ENCODE data around the gene NUTM2D.
"Not testable (repeated sequence)": the region's sequence is repeated elsewhere in the genome, so short reads cannot be mapped to it uniquely, and the experiment has no call there.

Gene NUTM2D

GRCh38 chr10:87383149-87383857 is 25.8 kb downstream of the NUTM2D start:
- not testable (repeated sequence) for FAIRE-seq

GRCh38 chr10:87384283-87384682 is 26.7 kb downstream of the NUTM2D start:
- not testable (repeated sequence) for FAIRE-seq

GRCh38 chr10:87385762-87386360 is 28.3 kb downstream of the NUTM2D start:
- not testable (repeated sequence) for FAIRE-seq

- not testable (repeated sequence) for FAIRE-seq
Observed at GRCh38 chr10:87391360-87391759, 33.8 kb downstream of the NUTM2D start.

- FAIRE-seq: not testable (repeated sequence)
Observed at GRCh38 chr10:87396206-87396605, 38.7 kb downstream of the NUTM2D start.

- FAIRE-seq: not testable (repeated sequence)
Observed at GRCh38 chr10:87398436-87398835, 40.9 kb downstream of the NUTM2D start.

- not testable (repeated sequence) for FAIRE-seq
Observed at GRCh38 chr10:87407516-87408467, 50.2 kb downstream of the NUTM2D start.

GRCh38 chr10:87413921-87414320 is 56.4 kb downstream of the NUTM2D start:
- not testable (repeated sequence) for FAIRE-seq
